Osteoblast (primary cell): Measurements from ENCODE around the gene CTNNA2. TPM values are rescaled to one million over a fixed set of nuclear protein-coding genes. Genes with fewer than 3 reads are reported as not detected.

ENCODE experiments used
- DNase-seq: peaks from one replicate; pipeline ENCODE4 v3.0.0; 2011; ENCODE audit warnings: low spot score, mixed read lengths; ENCODE audit not compliant: insufficient read length; ENCODE audit errors: missing footprints
- H2AFZ ChIP-seq: 2 replicates; pipeline ENCODE4 v1.6.0; 2011; ENCODE audit warnings: mild to moderate bottlenecking, low read length
- H3K27ac ChIP-seq: 2 replicates; pipeline ENCODE4 v1.5.1; 2011; ENCODE audit warnings: mild to moderate bottlenecking, low read depth, low read length, moderate library complexity
- H3K27me3 ChIP-seq: 2 replicates; pipeline ENCODE4 v1.6.0; 2012; ENCODE audit warnings: mild to moderate bottlenecking, control low read depth, inconsistent platforms, low read length, moderate library complexity; ENCODE audit not compliant: insufficient read depth
- H3K36me3 ChIP-seq: 2 replicates; pipeline ENCODE4 v1.5.1; 2011; ENCODE audit warnings: mild to moderate bottlenecking, low read length, control low read depth, moderate library complexity; ENCODE audit not compliant: insufficient read depth
- H3K4me1 ChIP-seq: 2 replicates; pipeline ENCODE4 v1.5.1; 2011; ENCODE audit warnings: mild to moderate bottlenecking, low read length, control low read depth, moderate library complexity; ENCODE audit not compliant: insufficient read depth
- H3K4me2 ChIP-seq: 2 replicates; pipeline ENCODE4 v1.6.0; 2011; ENCODE audit warnings: mild to moderate bottlenecking, low read length; ENCODE audit not compliant: insufficient read depth
- H3K4me3 ChIP-seq: fragments of 200-600 bp; sonication (generic); 3 replicates; pipeline ENCODE4 v1.5.1; 2012; ENCODE audit warnings: mild to moderate bottlenecking, low read length, inconsistent platforms; ENCODE audit not compliant: insufficient read depth
- H3K79me2 ChIP-seq: 2 replicates; pipeline ENCODE4 v1.6.0; 2012; ENCODE audit warnings: mild to moderate bottlenecking, low read length, control low read depth, inconsistent platforms; ENCODE audit not compliant: insufficient read depth
- H3K9me3 ChIP-seq: 2 replicates; pipeline ENCODE4 v1.5.1; 2011; ENCODE audit warnings: low read depth, low read length, control low read depth
- H4K20me1 ChIP-seq: 2 replicates; pipeline ENCODE4 v1.6.0; 2012; ENCODE audit warnings: mild to moderate bottlenecking, low read length, control low read depth; ENCODE audit not compliant: insufficient read depth
- total RNA-seq: library from RNA; depleted of rRNA; stranded (reverse); fragments of >200 nt; gene quantifications from 2 replicates; pipeline ENCODE4 v1.2.3, GENCODE V29; 2012
- TF ChIP-seq, protein P1 (sequence below): IDR thresholded peaks from 2 replicates; pipeline ENCODE4 v1.5.1; 2011; ENCODE audit warnings: mild to moderate bottlenecking, low read depth, low read length, moderate library complexity; ENCODE audit errors: extremely low read depth

Gene CTNNA2
- total RNA-seq, 1 donor, result not detected

DNA sequence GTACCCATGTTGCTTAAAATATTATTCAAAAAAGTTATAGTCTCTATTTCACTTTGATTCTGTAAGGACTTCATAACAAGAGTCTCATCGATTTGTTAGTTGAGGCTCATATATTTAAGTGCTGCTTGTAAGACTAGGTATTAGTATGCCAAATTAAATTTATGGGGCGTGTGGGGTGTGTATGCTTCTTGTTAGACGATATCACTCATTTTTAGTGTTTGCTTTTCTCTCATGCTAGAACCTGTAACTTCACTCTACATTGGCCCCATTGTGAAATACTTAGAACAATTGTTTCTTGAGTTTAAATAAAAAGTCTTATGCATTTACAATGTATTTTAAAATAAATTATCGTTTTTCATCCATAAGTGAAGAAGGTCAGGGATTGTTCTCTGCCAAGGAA, 63.6 kb downstream of the CTNNA2 start:
- no peak overlapping the region for H3K27ac ChIP-seq
- H3K36me3 ChIP-seq, result no peaks in the 10 kb centered on the region
- no peak overlapping the region for H3K4me2 ChIP-seq
- no peaks in the 10 kb centered on the region for H3K27me3 ChIP-seq
- TF ChIP-seq, protein P1, sequence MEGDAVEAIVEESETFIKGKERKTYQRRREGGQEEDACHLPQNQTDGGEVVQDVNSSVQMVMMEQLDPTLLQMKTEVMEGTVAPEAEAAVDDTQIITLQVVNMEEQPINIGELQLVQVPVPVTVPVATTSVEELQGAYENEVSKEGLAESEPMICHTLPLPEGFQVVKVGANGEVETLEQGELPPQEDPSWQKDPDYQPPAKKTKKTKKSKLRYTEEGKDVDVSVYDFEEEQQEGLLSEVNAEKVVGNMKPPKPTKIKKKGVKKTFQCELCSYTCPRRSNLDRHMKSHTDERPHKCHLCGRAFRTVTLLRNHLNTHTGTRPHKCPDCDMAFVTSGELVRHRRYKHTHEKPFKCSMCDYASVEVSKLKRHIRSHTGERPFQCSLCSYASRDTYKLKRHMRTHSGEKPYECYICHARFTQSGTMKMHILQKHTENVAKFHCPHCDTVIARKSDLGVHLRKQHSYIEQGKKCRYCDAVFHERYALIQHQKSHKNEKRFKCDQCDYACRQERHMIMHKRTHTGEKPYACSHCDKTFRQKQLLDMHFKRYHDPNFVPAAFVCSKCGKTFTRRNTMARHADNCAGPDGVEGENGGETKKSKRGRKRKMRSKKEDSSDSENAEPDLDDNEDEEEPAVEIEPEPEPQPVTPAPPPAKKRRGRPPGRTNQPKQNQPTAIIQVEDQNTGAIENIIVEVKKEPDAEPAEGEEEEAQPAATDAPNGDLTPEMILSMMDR, result no peak
- H2AFZ ChIP-seq, result no peak overlapping the region
- H3K79me2 ChIP-seq, result no peaks in the 10 kb centered on the region
- no peak for DNase-seq
- H4K20me1 ChIP-seq, result no peaks in the 10 kb centered on the region
- no peaks in the 10 kb centered on the region for H3K9me3 ChIP-seq
- no peaks in the 10 kb centered on the region for H3K4me1 ChIP-seq
- H3K4me3 ChIP-seq, result no peak overlapping the region

DNA sequence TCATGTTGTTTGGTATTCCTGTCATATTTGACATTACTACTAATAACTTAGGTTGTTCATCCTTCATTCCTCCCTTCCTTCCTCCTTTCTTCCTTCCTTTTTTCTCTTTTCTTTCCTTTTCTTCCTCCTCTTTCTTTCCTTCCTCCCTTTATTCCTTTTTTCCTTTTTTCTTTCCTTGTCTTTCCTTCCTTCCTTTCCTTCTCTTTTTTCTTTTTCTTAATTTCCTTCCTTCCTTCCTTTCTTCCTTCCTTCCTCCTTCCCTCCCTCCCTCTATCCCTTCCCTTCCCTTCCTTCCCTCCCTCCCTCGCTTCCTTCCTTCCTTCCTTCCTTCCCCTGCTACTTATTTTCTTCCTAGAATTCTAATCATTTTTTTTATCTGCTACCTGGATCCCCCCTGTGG, 66.1 kb downstream of the CTNNA2 start:
- H3K79me2 ChIP-seq, result no peaks in the 10 kb centered on the region
- no peaks in the 10 kb centered on the region for H3K36me3 ChIP-seq
- no peaks in the 10 kb centered on the region for H3K27me3 ChIP-seq
- no peak overlapping the region for H2AFZ ChIP-seq
- H3K27ac ChIP-seq, result no peak overlapping the region
- no peaks in the 10 kb centered on the region for H3K4me1 ChIP-seq
- H3K9me3 ChIP-seq, result no peaks in the 10 kb centered on the region
- TF ChIP-seq, protein P1, result no peak
- no peak overlapping the region for H3K4me2 ChIP-seq
- no peak overlapping the region for H3K4me3 ChIP-seq
- no peak for DNase-seq
- no peaks in the 10 kb centered on the region for H4K20me1 ChIP-seq

DNA sequence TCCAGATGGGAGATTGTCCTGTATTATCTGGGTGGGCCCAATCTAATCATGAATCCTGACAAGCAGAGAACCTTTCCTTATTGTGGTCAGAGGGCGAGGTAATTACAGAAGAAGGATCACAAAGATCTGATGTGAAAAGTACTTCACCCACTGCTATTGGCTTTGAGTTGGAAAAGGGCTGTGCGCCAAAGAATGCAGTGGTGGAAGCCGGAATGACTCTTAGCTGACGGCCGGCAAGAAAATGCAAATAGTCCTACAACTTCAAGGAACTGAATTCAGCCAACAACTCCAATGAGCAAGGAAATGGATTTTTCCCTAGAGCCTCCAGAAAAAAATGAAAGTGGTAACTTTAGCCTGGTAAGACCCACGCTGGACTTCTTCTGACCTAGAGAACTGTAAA, 67.3 kb downstream of the CTNNA2 start:
- no peaks in the 10 kb centered on the region for H3K36me3 ChIP-seq
- H3K27me3 ChIP-seq, result no peaks in the 10 kb centered on the region
- no peak overlapping the region for H3K4me3 ChIP-seq
- TF ChIP-seq, protein P1, result peak; percentile 29
- no peaks in the 10 kb centered on the region for H4K20me1 ChIP-seq
- DNase-seq, result peak; percentile 4
- no peak overlapping the region for H3K27ac ChIP-seq
- H3K9me3 ChIP-seq, result no peaks in the 10 kb centered on the region
- H3K4me1 ChIP-seq, result no peaks in the 10 kb centered on the region
- no peak overlapping the region for H2AFZ ChIP-seq
- no peaks in the 10 kb centered on the region for H3K79me2 ChIP-seq
- peak overlapping the region; percentile 28 for H3K4me2 ChIP-seq

DNA sequence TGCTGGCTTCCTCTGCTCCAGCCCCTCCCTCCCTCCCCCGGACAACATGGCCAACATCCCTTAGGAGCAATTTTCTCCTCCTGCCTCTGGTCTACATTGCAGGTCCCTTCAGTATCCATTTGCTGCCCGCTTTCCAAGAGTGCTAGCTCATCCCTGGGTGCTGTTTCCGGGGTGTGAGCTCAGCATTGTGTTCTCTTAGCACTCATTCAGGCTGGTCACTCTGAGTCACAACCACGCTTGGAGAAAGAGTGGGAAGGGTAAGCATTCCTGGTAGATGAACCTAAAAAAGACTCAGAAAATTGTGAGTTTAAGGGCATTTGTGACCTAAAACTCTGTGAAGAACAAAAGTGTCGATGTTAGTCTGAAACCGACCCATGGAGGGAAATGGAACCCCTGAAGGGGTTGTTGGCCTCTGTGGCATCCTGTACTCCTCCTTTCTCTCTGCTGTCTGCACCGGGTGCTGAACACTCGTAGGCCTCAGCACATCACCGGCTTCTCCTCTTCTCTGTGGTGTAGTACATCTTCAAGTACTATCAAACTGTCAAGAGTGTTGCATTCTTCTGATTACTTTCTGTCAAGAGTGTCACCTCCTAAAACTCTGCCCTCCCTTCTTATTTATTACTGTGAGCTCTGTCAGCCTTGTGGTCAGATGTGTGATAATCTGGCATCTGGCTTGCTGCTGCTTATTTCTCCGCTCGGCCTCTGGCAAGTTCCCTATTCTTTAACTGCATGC, 73.0 kb downstream of the CTNNA2 start:
- no peaks in the 10 kb centered on the region for H3K36me3 ChIP-seq
- H3K4me3 ChIP-seq, result peak overlapping the region; percentile 14
- TF ChIP-seq, protein P1, result no peak
- no peaks in the 10 kb centered on the region for H3K79me2 ChIP-seq
- peak; percentile 79 for DNase-seq
- H3K27me3 ChIP-seq, result no peaks in the 10 kb centered on the region
- H3K27ac ChIP-seq, result peak overlapping the region; percentile 79
- peak overlapping the region; percentile 12 for H3K4me2 ChIP-seq
- no peaks in the 10 kb centered on the region for H4K20me1 ChIP-seq
- no peaks in the 10 kb centered on the region for H3K9me3 ChIP-seq
- peak overlapping the region; percentile 64 for H2AFZ ChIP-seq
- H3K4me1 ChIP-seq, result peaks cover 9% of the 10 kb centered on the region
